Sigmoid colon (tissue), 7 donors: Measurements from ENCODE around the gene TANGO2. TPM values are rescaled to one million over a fixed set of nuclear protein-coding genes. Genes with fewer than 3 reads are reported as not detected.

Experiments used
- DNase-seq: peaks from one replicate; pipeline ENCODE4 v3.0.0-alpha.2; 2019
- H3K27ac ChIP-seq, 4 donors: fragments of 200-600 bp; sonication (generic); one replicate each; pipeline ENCODE4 v1.5.1; 2016 to 2019; ENCODE audit warnings: mild to moderate bottlenecking in 1 of 4
- H3K27me3 ChIP-seq, 3 donors: fragments of 200-600 bp; sonication (generic); one replicate each; pipeline ENCODE4 v1.5.1; 2019; ENCODE audit warnings: mild to moderate bottlenecking in 1 of 3
- H3K36me3 ChIP-seq, 4 donors: fragments of 200-600 bp; sonication (generic); one replicate each; pipeline ENCODE4 v1.5.1; 2016 to 2019
- H3K4me1 ChIP-seq, 4 donors: fragments of 200-600 bp; sonication (generic); one replicate each; pipeline ENCODE4 v1.5.1; 2017 to 2019
- H3K4me3 ChIP-seq, 4 donors: fragments of 200-600 bp; sonication (generic); one replicate each; pipeline ENCODE4 v1.5.1; 2017 to 2019; ENCODE audit warnings: mild to moderate bottlenecking in 2 of 4, moderate library complexity in 1 of 4
- H3K9me3 ChIP-seq, 4 donors: fragments of 200-600 bp in 3 of 4; sonication (generic) in 3 of 4; one replicate each; pipeline versions ENCODE4 v1.5.1 to v1.6.1; 2013 to 2019
- EP300 ChIP-seq, 4 donors: sonication (generic); formaldehyde crosslinking; IDR thresholded peaks; one replicate each; pipeline ENCODE4 v1.6.1; 2017; ENCODE audit warnings: antibody characterized with exemption in 4 of 4
- POLR2A ChIP-seq, 2 donors: fragments of 450-650 bp; IDR thresholded peaks; one replicate each; pipeline ENCODE4 v1.6.1; 2016; ENCODE audit warnings: antibody characterized with exemption in 2 of 2, mild to moderate bottlenecking in 2 of 2, moderate library complexity in 2 of 2
- POLR2AphosphoS5 ChIP-seq, 4 donors: sonication (generic); formaldehyde crosslinking; IDR thresholded peaks; one replicate each; pipeline ENCODE4 v1.6.1; 2017; ENCODE audit warnings: antibody characterized with exemption in 4 of 4
- WGBS, 2 donors: extraction: QIAGEN DNeasy Blood & Tissue Kit; methylation state at CpG; one replicate each; pipeline ENCODE4 v1.1.7; 2013; 5-methylcytosine and 5-hydroxymethylcytosine counted together
- intact Hi-C: fragments of 100-400 bp; cut with DNase I; formaldehyde crosslinking; loops from one replicate; pipeline ENCODE4 v1.15.1; 2023
- polyA plus RNA-seq, 3 donors: library from polyadenylated mRNA; stranded (reverse); fragments of 200-250 nt; gene quantifications; one replicate each; pipeline ENCODE4 v1.2.3, GENCODE V29; 2013
- total RNA-seq, 4 donors: library from RNA; depleted of rRNA; stranded (reverse); fragments of >200 nt; gene quantifications; one replicate each; pipeline ENCODE4 v1.1.0, GENCODE V29; 2016
- TF ChIP-seq, protein P1 (sequence below), 4 experiments: fragments of 450-650 bp in 3 of 4; fragments of 200-600 bp in 1 of 4; IDR thresholded peaks; one replicate each; pipeline ENCODE4 v1.5.1; 2016 to 2019; ENCODE audit warnings: antibody characterized with exemption in 4 of 4, mild to moderate bottlenecking in 3 of 4, moderate library complexity in 2 of 4
- donor health status: healthy with polysubstance abuse.
- donor health status: Bipolar disorder and iron deficiency.
- donor health status: healthy.

TANGO2 gene
- total and polyA plus RNA-seq, 7 donors: 24.2 to 46.2 (median 31.6) TPM

DNA sequence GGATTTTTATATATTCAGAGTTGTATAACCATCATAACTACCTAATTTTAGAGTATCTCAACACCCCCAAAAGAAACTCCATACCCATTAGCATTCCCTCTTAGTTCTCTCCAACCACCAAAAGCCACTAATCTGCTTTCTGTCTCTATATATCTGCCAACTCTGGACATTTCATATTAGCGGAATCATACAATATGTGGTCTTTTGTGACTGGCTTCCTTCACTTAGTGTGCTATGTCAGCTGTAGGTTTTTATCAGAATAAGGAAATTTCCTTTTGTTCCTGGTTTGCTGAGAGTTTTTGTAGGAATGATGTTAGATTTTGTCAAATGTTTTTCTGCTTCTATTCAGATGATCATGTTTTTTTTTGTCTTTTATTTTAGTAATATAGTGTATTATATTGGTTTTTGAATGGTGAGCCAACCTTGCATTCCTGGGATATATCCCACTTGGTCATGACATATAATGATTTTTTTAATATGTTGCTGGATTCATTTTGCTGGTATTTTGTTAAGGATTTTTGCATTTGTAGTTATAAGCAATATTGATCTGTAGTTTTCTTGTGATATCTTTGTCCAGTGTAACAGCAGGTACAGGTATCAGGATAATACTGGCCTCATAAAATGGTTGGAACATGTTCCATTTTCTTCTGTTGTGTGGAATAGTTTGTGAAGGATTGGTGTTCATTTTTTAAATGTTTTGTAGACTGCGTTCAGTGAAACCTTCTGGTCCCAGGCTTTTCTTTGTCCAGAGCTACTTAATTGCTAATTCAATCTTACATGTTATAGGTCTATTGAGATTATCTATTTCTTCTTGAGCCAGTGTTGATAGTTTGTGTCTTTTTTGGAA, 75.9 kb downstream of the TANGO2 start:
- WGBS, 2 donors: 96 to 97% methylated on average over 2 of the region's 2 CpGs

DNA sequence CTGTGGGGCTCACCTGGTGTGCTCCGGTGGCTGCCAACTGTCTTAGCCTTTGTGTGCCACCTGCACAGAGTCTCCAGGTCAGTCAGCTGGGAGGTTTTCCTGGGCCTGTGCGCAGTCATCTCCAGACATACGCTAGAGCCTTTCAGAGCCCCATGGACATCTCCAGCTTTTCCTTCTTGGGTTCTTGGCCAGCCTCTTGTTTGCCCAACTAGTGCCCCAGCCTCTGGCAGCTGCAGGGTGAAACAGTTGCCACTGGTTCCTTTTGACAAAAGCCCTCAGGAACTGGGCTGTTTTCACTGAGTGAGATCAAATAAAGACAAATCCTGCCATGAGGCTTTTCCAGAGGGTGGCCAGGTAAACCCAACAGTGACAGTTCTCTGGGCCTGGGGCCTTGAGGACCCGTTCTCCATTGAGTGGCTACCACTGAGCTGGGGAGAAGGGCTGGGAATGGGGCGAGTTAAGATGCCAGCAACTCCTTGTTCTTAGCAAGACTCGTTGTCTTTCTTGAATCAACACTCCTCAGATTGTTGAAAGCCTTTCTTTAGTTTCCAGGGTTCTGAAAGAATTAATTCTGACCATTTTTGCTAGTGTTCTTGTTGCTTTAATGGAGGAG, 78.3 kb downstream of the TANGO2 start:
- WGBS, 2 donors: 96% methylated on average over 6 of the region's 6 CpGs
- Histone ChIP-seq H3K27me3 (no peaks in the 10 kb centered on the region), H3K9me3 (no peaks in the 10 kb centered on the region), H3K4me1 (no peaks in the 10 kb centered on the region), H3K27ac (no peak overlapping the region), H3K4me3 (no peak overlapping the region), H3K36me3 (peaks cover 16 to 91% (median 58%) of the 10 kb centered on the region in 4 donors)
- TF ChIP-seq, protein P1, sequence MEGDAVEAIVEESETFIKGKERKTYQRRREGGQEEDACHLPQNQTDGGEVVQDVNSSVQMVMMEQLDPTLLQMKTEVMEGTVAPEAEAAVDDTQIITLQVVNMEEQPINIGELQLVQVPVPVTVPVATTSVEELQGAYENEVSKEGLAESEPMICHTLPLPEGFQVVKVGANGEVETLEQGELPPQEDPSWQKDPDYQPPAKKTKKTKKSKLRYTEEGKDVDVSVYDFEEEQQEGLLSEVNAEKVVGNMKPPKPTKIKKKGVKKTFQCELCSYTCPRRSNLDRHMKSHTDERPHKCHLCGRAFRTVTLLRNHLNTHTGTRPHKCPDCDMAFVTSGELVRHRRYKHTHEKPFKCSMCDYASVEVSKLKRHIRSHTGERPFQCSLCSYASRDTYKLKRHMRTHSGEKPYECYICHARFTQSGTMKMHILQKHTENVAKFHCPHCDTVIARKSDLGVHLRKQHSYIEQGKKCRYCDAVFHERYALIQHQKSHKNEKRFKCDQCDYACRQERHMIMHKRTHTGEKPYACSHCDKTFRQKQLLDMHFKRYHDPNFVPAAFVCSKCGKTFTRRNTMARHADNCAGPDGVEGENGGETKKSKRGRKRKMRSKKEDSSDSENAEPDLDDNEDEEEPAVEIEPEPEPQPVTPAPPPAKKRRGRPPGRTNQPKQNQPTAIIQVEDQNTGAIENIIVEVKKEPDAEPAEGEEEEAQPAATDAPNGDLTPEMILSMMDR (IDR thresholded peaks at IDR 0.05): no peak
- TF ChIP-seq EP300 (IDR thresholded peaks at IDR 0.05) (no peak), POLR2AphosphoS5 (IDR thresholded peaks at IDR 0.05) (no peak), POLR2A (IDR thresholded peaks at IDR 0.05) (no peak)
- DNase-seq: no peak
- intact Hi-C loops: no loop called here

More for the DNA sequence above, 75.9 kb downstream of the TANGO2 start:
- no peaks in the 10 kb centered on the region for H3K27me3 ChIP-seq
- no peaks in the 10 kb centered on the region for H3K9me3 ChIP-seq
- no peak overlapping the region for H3K27ac ChIP-seq
- DNase-seq: no peak
- intact Hi-C loops: no loop called here
- no peak overlapping the region for H3K4me3 ChIP-seq
- H3K4me1 ChIP-seq: no peaks in the 10 kb centered on the region
- peaks cover 27 to 100% (median 74%) of the 10 kb centered on the region in 4 donors for H3K36me3 ChIP-seq
- TF ChIP-seq POLR2AphosphoS5 (IDR thresholded peaks at IDR 0.05): no peak
- TF ChIP-seq, protein P1 (IDR thresholded peaks at IDR 0.05): no peak
- no peak for TF ChIP-seq EP300 (IDR thresholded peaks at IDR 0.05)
- TF ChIP-seq POLR2A (IDR thresholded peaks at IDR 0.05): no peak

DNA sequence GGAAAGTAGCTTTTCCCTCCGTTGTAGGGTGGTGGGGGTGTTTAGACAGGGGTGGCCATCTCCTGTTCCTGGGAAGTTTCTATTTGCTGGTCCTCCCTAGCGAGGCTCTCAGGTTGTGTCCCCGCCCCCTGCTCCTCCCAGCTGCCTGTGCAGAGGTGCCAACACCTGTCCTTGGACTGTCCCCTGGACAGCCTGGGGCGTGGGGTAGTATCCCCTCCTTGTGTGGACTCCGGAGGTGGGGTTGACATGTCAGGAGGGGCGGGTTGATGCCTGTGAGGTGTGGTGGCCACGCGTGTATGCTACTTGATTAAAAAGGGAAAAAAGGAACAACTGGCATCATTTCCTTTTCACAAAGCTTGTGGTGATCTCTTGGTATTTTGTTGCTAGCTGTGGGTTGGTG, 80.7 kb downstream of the TANGO2 start:
- TF ChIP-seq, protein P1 (IDR thresholded peaks at IDR 0.05): no peak
- TF ChIP-seq POLR2AphosphoS5 (IDR thresholded peaks at IDR 0.05): no peak
- no peak for TF ChIP-seq EP300 (IDR thresholded peaks at IDR 0.05)
- TF ChIP-seq POLR2A (IDR thresholded peaks at IDR 0.05): no peak
- no peaks in the 10 kb centered on the region for H3K9me3 ChIP-seq
- 71 to 75% methylated on average over 8 of the region's 8 CpGs for WGBS, 2 donors
- DNase-seq: no peak
- H3K27ac ChIP-seq: no peak overlapping the region
- intact Hi-C loops: no loop called here
- H3K4me3 ChIP-seq: no peak overlapping the region
- no peaks in the 10 kb centered on the region for H3K4me1 ChIP-seq
- H3K36me3 ChIP-seq: peaks cover 25 to 90% (median 51%) of the 10 kb centered on the region in 4 donors
- no peaks in the 10 kb centered on the region for H3K27me3 ChIP-seq

DNA sequence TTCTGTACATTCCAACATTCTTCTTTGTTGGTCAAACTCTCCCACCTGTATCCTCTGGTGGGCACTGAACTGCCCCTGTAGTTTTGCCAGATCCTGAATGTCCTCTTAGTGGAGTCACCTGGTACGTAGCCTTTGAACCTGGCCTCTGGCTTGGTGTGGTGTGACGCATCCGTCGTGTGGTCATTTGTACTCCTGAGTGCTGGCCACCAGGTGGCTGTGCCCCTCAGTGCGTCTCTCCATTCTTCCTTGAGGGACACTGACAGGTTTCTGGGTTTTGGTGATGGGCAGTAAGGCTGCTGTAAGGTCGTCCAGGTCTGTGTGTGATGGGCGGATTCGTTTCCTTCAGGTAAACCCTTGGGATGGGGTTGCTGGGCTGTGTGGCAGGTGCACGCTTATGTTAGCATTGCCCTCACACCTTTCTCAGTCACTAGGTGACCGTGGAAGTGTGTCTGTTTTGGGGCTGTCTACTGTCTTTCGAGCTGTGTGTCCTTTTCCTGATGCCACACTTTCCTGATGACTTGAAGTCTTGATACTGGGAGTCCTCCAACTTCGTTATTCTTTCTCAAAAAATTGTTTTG, 81.4 kb downstream of the TANGO2 start:
- Histone ChIP-seq H3K36me3 (peaks cover 30 to 90% (median 54%) of the 10 kb centered on the region in 4 donors), H3K27me3 (no peaks in the 10 kb centered on the region), H3K9me3 (no peaks in the 10 kb centered on the region), H3K4me3 (no peak overlapping the region), H3K4me1 (no peaks in the 10 kb centered on the region), H3K27ac (no peak overlapping the region)
- no peak for TF ChIP-seq EP300 (IDR thresholded peaks at IDR 0.05)
- WGBS, 2 donors: 91 to 94% methylated on average over 12 of the region's 12 CpGs
- intact Hi-C loops: no loop called here
- DNase-seq: no peak
